ENCODE measurements around the gene PROSER2. TPM values are rescaled to one million over a fixed set of nuclear protein-coding genes. Genes with fewer than 3 reads are reported as not detected.

PROSER2 gene
- total RNA-seq, 1 donor from 2014 or later: 47.6 TPM

DNA sequence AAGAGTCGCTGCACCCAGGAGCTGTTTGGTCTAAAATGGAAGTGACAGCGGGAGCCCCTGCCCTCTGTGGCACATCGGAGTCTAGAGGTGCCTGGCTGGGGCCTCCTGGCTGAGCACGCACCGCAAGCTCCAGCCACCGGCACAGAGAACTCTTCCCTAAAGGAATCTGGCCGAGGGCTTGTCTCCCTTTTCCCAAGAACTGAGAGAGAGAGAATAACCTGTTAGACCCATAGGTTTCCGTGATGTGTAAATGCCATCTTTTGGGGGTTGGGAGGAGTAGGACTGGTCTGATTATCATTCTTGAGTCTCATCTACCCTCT, 47.3 kb downstream of the PROSER2 start:
- DNase-seq (ENCODE audit: low read depth): no peak
- Histone ChIP-seq H3K27me3 (ENCODE audit: control insufficient read depth, insufficient read depth, low read length) (no peaks in the 10 kb centered on the region), H3K36me3 (ENCODE audit: control insufficient read depth, insufficient read depth, low read length) (peaks cover 1% of the 10 kb centered on the region), H3K4me3 (ENCODE audit: low read depth, low read length) (no peak overlapping the region)
- TF ChIP-seq, protein P1, sequence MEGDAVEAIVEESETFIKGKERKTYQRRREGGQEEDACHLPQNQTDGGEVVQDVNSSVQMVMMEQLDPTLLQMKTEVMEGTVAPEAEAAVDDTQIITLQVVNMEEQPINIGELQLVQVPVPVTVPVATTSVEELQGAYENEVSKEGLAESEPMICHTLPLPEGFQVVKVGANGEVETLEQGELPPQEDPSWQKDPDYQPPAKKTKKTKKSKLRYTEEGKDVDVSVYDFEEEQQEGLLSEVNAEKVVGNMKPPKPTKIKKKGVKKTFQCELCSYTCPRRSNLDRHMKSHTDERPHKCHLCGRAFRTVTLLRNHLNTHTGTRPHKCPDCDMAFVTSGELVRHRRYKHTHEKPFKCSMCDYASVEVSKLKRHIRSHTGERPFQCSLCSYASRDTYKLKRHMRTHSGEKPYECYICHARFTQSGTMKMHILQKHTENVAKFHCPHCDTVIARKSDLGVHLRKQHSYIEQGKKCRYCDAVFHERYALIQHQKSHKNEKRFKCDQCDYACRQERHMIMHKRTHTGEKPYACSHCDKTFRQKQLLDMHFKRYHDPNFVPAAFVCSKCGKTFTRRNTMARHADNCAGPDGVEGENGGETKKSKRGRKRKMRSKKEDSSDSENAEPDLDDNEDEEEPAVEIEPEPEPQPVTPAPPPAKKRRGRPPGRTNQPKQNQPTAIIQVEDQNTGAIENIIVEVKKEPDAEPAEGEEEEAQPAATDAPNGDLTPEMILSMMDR (IDR thresholded peaks at IDR 0.05; ENCODE audit: insufficient read depth, low read length, poor library complexity, severe bottlenecking): no peak

DNA sequence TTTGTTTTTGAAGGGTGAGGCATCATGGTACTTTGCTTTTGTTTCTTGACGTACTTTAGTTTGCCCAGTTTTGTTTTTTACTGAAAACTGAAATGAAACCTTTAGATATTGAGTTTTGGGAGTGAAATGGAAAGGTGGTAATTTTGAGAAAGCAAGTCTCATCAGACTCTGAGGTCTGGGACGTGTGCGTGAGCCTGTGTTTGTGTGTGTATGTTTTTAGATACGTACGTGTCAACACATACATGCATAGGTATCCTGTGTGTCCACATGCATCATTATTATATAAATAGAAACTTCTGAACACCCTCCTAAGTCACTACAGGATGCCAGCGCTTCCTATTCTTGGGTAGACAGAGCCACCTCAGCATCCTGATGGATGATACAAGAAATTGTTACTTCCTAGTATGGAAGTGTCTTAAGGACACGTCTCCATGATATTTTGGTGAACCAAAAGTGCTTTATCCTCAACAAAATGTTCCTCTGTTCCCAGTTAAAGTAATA, 47.8 kb downstream of the PROSER2 start:
- TF ChIP-seq, protein P1 (IDR thresholded peaks at IDR 0.05; ENCODE audit: insufficient read depth, low read length, poor library complexity, severe bottlenecking): no peak
- DNase-seq (ENCODE audit: low read depth): no peak
- H3K4me3 ChIP-seq (ENCODE audit: low read depth, low read length): no peak overlapping the region
- no peaks in the 10 kb centered on the region for H3K27me3 ChIP-seq (ENCODE audit: control insufficient read depth, insufficient read depth, low read length)
- peaks cover 1% of the 10 kb centered on the region for H3K36me3 ChIP-seq (ENCODE audit: control insufficient read depth, insufficient read depth, low read length)

DNA sequence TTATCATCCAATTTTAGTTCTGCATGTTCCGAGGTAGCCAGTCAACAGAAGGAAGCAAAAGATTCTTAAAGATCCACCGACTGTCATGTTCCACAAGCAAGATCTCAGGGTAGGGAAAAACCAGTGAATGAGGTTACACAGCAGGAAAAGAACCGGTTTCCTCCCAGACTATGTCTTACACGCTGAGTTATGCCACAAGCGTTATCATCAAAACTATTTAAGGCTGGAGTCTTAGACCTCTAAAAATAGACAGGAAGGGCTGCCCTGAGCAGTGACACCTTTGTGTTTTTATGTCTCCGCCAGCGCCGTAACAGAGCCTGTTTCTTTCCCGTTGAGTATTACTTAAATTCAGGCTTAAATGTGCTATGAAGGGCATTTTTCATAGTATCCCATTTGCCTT, 48.3 kb downstream of the PROSER2 start:
- H3K27me3 ChIP-seq (ENCODE audit: control insufficient read depth, insufficient read depth, low read length): no peaks in the 10 kb centered on the region
- peaks cover 1% of the 10 kb centered on the region for H3K36me3 ChIP-seq (ENCODE audit: control insufficient read depth, insufficient read depth, low read length)
- no peak overlapping the region for H3K4me3 ChIP-seq (ENCODE audit: low read depth, low read length)
- TF ChIP-seq, protein P1 (IDR thresholded peaks at IDR 0.05; ENCODE audit: insufficient read depth, low read length, poor library complexity, severe bottlenecking): no peak
- no peak for DNase-seq (ENCODE audit: low read depth)

DNA sequence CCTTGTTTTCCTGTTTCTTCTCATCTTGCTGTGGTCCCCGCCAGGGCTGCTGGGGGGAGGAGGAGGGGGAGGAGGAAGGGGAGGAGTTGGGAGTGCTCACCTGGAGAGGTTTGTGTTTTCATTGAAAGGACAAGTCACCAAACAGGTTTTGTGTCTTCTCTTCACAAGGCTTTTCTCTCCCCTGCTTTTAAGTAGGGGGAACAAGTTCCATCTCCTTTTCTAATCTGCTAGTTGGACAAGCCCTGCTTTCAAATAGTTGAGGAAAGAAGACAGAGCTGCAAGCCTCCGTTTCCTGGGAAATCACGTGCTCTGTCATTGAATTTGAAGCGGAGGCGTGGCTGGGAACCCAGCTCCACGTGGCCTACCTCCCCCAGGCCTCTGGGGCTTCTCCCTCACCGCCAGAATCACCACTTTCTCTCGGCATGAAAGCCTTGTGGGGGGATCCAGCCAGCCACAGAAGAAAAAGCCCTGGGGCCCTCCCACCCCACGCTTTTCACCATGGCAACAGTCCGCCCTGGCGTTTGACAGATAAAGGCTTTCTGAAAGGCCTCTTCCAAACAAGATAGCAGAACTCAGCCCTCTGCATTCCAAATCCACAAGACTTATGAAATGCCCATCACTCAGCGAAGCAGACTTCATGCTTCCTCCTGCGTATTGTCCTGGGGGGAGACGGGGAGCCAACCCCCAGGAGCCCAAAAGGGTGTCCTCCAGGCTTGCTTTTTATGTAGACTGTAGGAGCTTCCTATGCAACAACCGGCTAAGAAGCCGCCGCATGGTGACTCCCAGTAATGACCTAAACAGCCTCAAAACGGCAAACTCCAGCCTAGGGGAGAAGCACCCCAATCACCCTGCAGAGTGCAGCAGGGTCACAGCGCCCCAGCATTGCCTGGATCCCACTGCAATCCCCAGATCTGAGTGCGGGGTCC, 51.7 kb downstream of the PROSER2 start:
- no peak for DNase-seq (ENCODE audit: low read depth)

GRCh38 chr10:11875494-11876281, 52.5 kb downstream of the PROSER2 start:
- Histone ChIP-seq H3K36me3 (ENCODE audit: control insufficient read depth, insufficient read depth, low read length) (peaks cover 1% of the 10 kb centered on the region), H3K27me3 (ENCODE audit: control insufficient read depth, insufficient read depth, low read length) (no peaks in the 10 kb centered on the region), H3K4me3 (ENCODE audit: low read depth, low read length) (no peak overlapping the region)
- TF ChIP-seq, protein P1 (IDR thresholded peaks at IDR 0.05; ENCODE audit: insufficient read depth, low read length, poor library complexity, severe bottlenecking): no peak
- DNase-seq (ENCODE audit: low read depth): peak; percentile 92

More for the DNA sequence above, 51.7 kb downstream of the PROSER2 start:
- Histone ChIP-seq H3K4me3 (ENCODE audit: low read depth, low read length) (no peak overlapping the region), H3K36me3 (ENCODE audit: control insufficient read depth, insufficient read depth, low read length) (peaks cover 1% of the 10 kb centered on the region), H3K27me3 (ENCODE audit: control insufficient read depth, insufficient read depth, low read length) (no peaks in the 10 kb centered on the region)
- TF ChIP-seq, protein P1 (IDR thresholded peaks at IDR 0.05; ENCODE audit: insufficient read depth, low read length, poor library complexity, severe bottlenecking): no peak

Measured in kidney epithelial cell (primary cell).